ENCODE results near the gene ATP5PF. TPM values are rescaled to one million over a fixed set of nuclear protein-coding genes. Genes with fewer than 3 reads are reported as not detected.
A peak's percentile ranks its signal among the peaks of the same experiment; 100 is the strongest.

ATP5PF gene
- total and polyA plus RNA-seq, 7 donors: 232 to 1,130 (median 283) TPM

DNA sequence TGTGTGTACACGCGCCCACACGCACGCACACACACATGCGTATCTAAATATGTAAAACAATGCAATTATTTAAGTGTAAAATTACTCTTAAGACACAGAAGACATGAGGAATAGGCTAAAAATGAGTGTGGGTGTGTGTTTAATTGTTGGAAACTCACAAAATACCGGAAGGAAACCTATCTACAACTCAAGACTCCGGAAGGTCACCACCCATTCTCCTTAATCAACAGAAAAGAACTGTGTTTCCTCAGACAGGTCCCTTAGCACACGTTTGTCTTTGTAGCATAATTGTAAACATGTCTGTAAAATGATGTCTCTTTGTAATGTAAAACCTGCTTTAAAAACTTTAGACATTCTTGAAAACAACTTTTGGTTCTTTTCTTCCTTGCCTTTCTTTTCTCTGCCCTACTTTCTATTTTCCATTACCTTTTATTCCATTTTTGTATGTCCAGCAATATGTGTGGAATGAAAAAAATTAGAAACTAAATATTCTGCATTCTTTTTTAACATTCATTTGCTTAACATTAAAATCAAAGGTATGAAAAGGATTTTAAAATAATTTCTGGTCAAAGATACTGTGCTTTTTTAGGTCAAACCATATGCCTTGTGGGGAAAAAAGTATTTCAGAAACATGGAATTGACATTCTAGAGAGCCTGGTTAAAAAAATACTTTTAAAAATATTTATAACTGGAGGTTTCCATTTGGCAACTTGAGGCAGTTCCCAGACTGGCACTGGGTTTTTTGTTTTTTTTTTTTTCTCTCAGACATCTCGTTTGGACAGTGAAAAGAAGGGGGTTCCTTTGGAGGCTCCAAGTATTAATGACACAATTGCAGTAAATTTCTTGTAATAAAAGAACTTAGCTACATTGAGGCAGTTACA is 46.2 kb downstream of the ATP5PF start:
- H3K9me3 ChIP-seq: no peaks in the 10 kb centered on the region
- intact Hi-C loops (cut with DNase I): no loop called here
- 75 to 78% methylated on average over 9 of the region's 9 CpGs for WGBS, 2 donors
- no peaks in the 10 kb centered on the region for H3K36me3 ChIP-seq
- DNase-seq: no peak
- H3K4me3 ChIP-seq: no peak overlapping the region
- peaks cover 0 to 29% (median 20%) of the 10 kb centered on the region in 4 donors for H3K4me1 ChIP-seq
- peak overlapping the region in 3 of 4 donors; percentile 5 to 69 (median 9) for H3K27ac ChIP-seq
- no peaks in the 10 kb centered on the region for H3K27me3 ChIP-seq
- TF ChIP-seq POLR2AphosphoS5 (IDR thresholded peaks at IDR 0.05) (peak in 1 of 4 donors; percentile 8), EP300 (IDR thresholded peaks at IDR 0.05) (no peak)

DNA sequence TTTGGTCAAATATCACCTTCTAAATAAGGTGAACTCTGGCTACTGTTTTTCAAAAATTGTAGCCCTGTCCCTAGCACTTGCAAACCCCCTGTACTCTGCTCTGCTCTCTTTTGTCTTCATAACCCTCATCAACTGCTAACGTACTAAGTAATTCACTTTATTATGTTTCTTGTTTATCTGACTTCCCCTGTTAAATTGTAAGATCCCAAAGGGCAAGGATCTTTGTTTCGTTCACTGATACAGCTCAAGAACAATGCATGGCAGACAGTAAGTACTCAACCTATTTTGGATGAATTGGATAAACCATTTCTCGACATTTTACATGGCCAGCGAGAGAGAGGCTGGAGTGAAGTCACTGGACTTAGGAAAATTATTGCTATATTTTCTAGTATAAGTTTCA is 46.9 kb downstream of the ATP5PF start:
- no peaks in the 10 kb centered on the region for H3K27me3 ChIP-seq
- H3K9me3 ChIP-seq: no peaks in the 10 kb centered on the region
- H3K36me3 ChIP-seq: no peaks in the 10 kb centered on the region
- peak overlapping the region in 3 of 4 donors; percentile 5 to 69 (median 9) for H3K27ac ChIP-seq
- intact Hi-C loops (cut with DNase I): no loop called here
- H3K4me3 ChIP-seq: no peak overlapping the region
- DNase-seq: no peak
- 84 to 90% methylated on average over 4 of the region's 4 CpGs for WGBS, 2 donors
- TF ChIP-seq, protein P1, sequence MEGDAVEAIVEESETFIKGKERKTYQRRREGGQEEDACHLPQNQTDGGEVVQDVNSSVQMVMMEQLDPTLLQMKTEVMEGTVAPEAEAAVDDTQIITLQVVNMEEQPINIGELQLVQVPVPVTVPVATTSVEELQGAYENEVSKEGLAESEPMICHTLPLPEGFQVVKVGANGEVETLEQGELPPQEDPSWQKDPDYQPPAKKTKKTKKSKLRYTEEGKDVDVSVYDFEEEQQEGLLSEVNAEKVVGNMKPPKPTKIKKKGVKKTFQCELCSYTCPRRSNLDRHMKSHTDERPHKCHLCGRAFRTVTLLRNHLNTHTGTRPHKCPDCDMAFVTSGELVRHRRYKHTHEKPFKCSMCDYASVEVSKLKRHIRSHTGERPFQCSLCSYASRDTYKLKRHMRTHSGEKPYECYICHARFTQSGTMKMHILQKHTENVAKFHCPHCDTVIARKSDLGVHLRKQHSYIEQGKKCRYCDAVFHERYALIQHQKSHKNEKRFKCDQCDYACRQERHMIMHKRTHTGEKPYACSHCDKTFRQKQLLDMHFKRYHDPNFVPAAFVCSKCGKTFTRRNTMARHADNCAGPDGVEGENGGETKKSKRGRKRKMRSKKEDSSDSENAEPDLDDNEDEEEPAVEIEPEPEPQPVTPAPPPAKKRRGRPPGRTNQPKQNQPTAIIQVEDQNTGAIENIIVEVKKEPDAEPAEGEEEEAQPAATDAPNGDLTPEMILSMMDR (IDR thresholded peaks at IDR 0.05): no peak
- TF ChIP-seq POLR2A (IDR thresholded peaks at IDR 0.05) (no peak), EP300 (IDR thresholded peaks at IDR 0.05) (no peak), POLR2AphosphoS5 (IDR thresholded peaks at IDR 0.05) (no peak)
- peaks cover 0 to 29% (median 20%) of the 10 kb centered on the region in 4 donors for H3K4me1 ChIP-seq

DNA sequence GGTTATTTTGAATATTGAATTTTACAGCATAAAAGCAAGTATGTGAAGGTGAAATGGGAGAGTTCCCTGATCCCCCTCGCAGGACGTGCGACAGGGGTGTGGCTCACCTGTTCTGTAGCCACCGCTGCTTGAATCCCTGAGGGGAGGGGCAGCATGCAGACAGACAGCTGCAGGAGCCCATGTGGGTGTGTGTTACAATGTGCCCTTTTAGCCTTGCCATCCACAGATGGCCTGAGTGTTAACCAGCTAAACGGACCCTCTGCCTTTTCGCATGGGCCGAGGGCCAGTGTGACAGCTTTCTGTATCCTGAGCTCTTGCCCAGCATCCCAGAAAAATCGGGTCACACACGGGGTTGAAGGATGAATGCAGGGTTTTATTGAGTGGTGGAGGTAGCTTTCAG is 52.3 kb downstream of the ATP5PF start:
- Histone ChIP-seq H3K27ac (no peak overlapping the region), H3K4me1 (peaks cover 0 to 18% (median 11%) of the 10 kb centered on the region in 4 donors), H3K4me3 (no peak overlapping the region), H3K9me3 (no peaks in the 10 kb centered on the region), H3K27me3 (no peaks in the 10 kb centered on the region), H3K36me3 (no peaks in the 10 kb centered on the region)
- DNase-seq: no peak
- WGBS, 2 donors: 45 to 72% methylated on average over 9 of the region's 9 CpGs
- intact Hi-C loops (cut with DNase I): no loop called here
- TF ChIP-seq POLR2AphosphoS5 (IDR thresholded peaks at IDR 0.05) (no peak), EP300 (IDR thresholded peaks at IDR 0.05) (no peak), POLR2A (IDR thresholded peaks at IDR 0.05) (no peak)
- TF ChIP-seq, protein P1 (IDR thresholded peaks at IDR 0.05): no peak

DNA sequence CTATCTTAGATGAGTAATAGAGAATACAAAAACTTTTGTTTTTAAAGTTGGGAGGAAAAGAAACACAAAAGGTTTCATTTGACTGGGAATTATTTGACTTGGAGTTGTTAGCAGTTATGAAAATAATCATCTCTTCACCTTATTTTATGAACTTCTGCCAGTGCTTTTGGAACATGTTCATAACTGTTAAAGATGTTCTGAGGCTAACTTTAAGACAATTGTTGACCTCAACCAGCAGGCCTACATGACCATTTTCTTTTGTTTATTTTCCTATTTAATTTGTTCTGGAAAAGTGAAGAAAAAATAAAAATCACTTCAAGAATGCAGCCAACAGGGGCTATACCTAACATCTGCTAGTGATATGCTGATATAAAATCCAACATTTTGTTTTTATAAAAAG is 58.3 kb downstream of the ATP5PF start:
- no peaks in the 10 kb centered on the region for H3K4me1 ChIP-seq
- H3K27me3 ChIP-seq: no peaks in the 10 kb centered on the region
- peak overlapping the region in 2 of 4 donors; percentile 15 to 38 for H3K27ac ChIP-seq
- H3K9me3 ChIP-seq: no peaks in the 10 kb centered on the region
- intact Hi-C loops (cut with DNase I): no loop called here
- TF ChIP-seq EP300 (IDR thresholded peaks at IDR 0.05) (no peak), POLR2A (IDR thresholded peaks at IDR 0.05) (no peak), POLR2AphosphoS5 (IDR thresholded peaks at IDR 0.05) (no peak)
- TF ChIP-seq, protein P1 (IDR thresholded peaks at IDR 0.05): no peak
- no peak for DNase-seq
- no peak overlapping the region for H3K4me3 ChIP-seq
- no peaks in the 10 kb centered on the region for H3K36me3 ChIP-seq

Other genes with a start within 250 kb of the ATP5PF start
- gene MRPL39, start 127.4 kb downstream of the ATP5PF start, total RNA-seq: 10 to 100 TPM; 15.3 to 18.9 (median 17.5) TPM
- gene MRPL39, start 127.4 kb downstream of the ATP5PF start, polyA plus RNA-seq: 10 to 100 TPM; 24.6 to 53.6 (median 38.4) TPM
- 10 to 100 TPM; 13.0 to 31.6 (median 16.5) TPM for gene JAM2, start 95.6 kb downstream of the ATP5PF start, total RNA-seq
- gene JAM2, start 95.6 kb downstream of the ATP5PF start, polyA plus RNA-seq: 1 to 10 TPM in 2 of 3 donors, under 1 TPM in 1; 0.46 to 5.8 (median 1.8) TPM
- gene GABPA, start 68 bp upstream of the ATP5PF start, total RNA-seq: 10 to 100 TPM; 17.6 to 32.5 (median 27.2) TPM
- 10 to 100 TPM; 10.8 to 13.2 (median 11.2) TPM for gene GABPA, start 68 bp upstream of the ATP5PF start, polyA plus RNA-seq

All from sigmoid colon (tissue), 7 donors.